Astrocyte of the spinal cord (primary cell): ENCODE measurements around the gene ACD.

ENCODE experiments used
- DNase-seq: peaks from one replicate; pipeline ENCODE4 v3.0.0; 2011; ENCODE audit warnings: low read depth, low spot score
- H3K4me3 ChIP-seq: 2 replicates; pipeline ENCODE4 v1.5.1; 2011; ENCODE audit warnings: low read depth, mild to moderate bottlenecking, low read length, moderate library complexity
- in situ Hi-C: cut with HindIII; loops from 2 replicates; pipeline ENCODE4 v1.10.0; 2017; ENCODE audit warnings: low sequenced_read_pairs
- TF ChIP-seq, protein P1 (sequence below): IDR thresholded peaks from 2 replicates; pipeline ENCODE4 v1.5.1; 2012; ENCODE audit warnings: low read depth, mild to moderate bottlenecking, low read length, inconsistent platforms

Gene ACD

DNA sequence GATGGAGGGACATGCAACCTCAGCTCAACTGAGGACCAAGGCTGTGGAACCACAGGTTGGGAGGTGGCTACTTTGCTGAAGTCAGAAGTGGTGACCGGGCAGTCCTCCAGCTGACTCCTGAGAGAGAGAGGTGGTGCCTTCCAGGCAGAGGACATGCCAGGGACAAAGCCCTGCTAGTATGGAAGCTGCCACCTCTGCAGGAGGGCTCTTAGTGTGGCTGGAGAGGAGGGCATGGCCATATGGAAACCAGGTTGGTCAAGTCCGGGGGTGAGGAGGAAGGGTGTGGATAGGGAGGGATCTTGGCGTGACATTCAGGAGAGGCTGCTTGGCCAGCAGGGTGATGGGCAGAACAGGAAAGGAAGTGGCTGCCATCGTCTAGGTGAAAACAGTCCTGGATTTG is 12.2 kb upstream of the ACD start:
- no peak overlapping the region for H3K4me3 ChIP-seq
- DNase-seq = no peak
- in situ Hi-C loops = no loop called here
- TF ChIP-seq, protein P1, sequence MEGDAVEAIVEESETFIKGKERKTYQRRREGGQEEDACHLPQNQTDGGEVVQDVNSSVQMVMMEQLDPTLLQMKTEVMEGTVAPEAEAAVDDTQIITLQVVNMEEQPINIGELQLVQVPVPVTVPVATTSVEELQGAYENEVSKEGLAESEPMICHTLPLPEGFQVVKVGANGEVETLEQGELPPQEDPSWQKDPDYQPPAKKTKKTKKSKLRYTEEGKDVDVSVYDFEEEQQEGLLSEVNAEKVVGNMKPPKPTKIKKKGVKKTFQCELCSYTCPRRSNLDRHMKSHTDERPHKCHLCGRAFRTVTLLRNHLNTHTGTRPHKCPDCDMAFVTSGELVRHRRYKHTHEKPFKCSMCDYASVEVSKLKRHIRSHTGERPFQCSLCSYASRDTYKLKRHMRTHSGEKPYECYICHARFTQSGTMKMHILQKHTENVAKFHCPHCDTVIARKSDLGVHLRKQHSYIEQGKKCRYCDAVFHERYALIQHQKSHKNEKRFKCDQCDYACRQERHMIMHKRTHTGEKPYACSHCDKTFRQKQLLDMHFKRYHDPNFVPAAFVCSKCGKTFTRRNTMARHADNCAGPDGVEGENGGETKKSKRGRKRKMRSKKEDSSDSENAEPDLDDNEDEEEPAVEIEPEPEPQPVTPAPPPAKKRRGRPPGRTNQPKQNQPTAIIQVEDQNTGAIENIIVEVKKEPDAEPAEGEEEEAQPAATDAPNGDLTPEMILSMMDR = no peak

GRCh38 chr16:67669499-67670101 is 9.5 kb upstream of the ACD start:
- TF ChIP-seq, protein P1 = no peak
- DNase-seq = no peak
- no peak overlapping the region for H3K4me3 ChIP-seq
- in situ Hi-C loops = no loop called here

GRCh38 chr16:67668495-67669157 is 8.6 kb upstream of the ACD start:
- TF ChIP-seq, protein P1 = no peak
- in situ Hi-C loops = no loop called here
- H3K4me3 ChIP-seq = no peak overlapping the region
- DNase-seq = no peak

GRCh38 chr16:67667817-67668494 is 7.9 kb upstream of the ACD start:
- no peak overlapping the region for H3K4me3 ChIP-seq
- TF ChIP-seq, protein P1 = peak; percentile 94
- in situ Hi-C loops = no loop called here
- peak; percentile 90 for DNase-seq

- in situ Hi-C loops = no loop called here
- H3K4me3 ChIP-seq = peak overlapping the region; percentile 61
- TF ChIP-seq, protein P1 = no peak
- no peak for DNase-seq
Measured at GRCh38 chr16:67667453-67667816, 7.4 kb upstream of the ACD start.

DNA sequence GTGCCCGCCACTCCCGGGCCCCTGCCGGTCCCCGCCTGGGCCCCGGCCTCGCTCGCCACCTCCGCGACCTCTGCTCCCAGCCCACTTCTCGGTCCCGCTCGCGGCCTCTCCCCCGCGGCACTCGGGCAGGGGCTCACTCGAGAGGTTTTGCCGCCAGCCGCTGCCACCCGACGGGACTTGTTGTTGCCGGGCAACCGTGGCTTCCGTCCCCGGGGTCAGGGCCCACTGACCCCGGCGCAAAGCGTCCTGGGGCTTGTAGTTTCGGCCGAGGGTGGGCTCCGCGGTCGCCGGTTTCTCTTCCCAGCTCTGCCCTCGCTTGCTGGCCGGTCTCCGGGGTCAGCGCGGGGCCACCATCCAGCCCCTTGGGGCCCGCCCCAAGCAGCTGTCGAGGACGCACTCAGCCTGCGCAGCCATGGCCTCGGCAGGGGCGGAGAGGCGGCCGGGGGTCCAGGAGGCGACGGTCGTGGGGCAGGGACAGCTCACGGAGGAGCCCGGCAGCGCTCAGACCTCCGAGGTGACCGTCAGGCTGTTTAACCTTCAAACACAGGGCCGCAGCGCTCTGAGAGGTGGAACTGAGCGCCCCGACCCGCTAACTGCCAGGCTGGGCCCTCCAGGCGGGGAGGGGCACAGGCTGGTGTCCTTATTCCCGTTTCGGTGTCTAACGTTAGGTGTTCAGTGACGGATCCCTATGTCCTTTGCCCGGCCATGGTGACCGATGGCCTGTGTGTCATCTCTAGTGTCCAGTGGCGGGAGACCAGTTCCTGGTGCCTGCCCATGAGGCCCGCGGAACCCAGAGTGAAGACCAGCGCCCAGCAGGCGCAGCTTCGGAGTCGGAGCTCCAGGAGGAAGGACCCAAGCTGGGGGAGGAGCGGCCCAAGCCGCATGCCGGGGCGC is 6.7 kb upstream of the ACD start, which contains the start of the genes C16orf86 and ENKD1:
Gene C16orf86, plus strand, starts transcription at position 256 of the 894 bp plus-strand sequence. Its CDS starts 157 bp downstream, at position 413.
Gene ENKD1, minus strand, starts transcription at position 192 of the 894 bp plus-strand sequence. CDS start 308 bp downstream, outside the sequence.
- in situ Hi-C loops = no loop called here

More for the DNA sequence above, 6.7 kb upstream of the ACD start, which contains the start of the genes C16orf86 and ENKD1:
- peak; percentile 70 for DNase-seq
- TF ChIP-seq, protein P1 = no peak
- peak within 1 kb of the TSS; percentile 61 for H3K4me3 ChIP-seq
